K562 (cell line): ENCODE data around the gene FGD6. TPM values are rescaled to one million over a fixed set of nuclear protein-coding genes. Genes with fewer than 3 reads are reported as not detected.
A peak's percentile ranks its signal among the peaks of the same experiment; 100 is the strongest.

Experiments
- ATF1 ChIP-seq, 2 experiments: fragments of 450-650 bp in 1 of 2; IDR thresholded peaks; 2 replicates each; pipeline ENCODE4 v1.6.1; 2016; ENCODE audit warnings: missing compliant biosample characterization in 1 of 2, missing genetic modification characterization in 1 of 2
- BACH1 ChIP-seq: fragments of 200-800 bp; sonication (Bioruptor generic); IDR thresholded peaks from 2 replicates; pipeline ENCODE4 v1.6.1; 2016; ENCODE audit warnings: missing genetic modification characterization, missing compliant biosample characterization
- CSDE1 ChIP-seq, 2 experiments: fragments of 450-650 bp; IDR thresholded peaks; 2 replicates each; pipeline ENCODE4 v1.6.1; 2016; ENCODE audit warnings: mild to moderate bottlenecking in 1 of 2
- DPF2 ChIP-seq: fragments of 450-650 bp; IDR thresholded peaks from 2 replicates; pipeline ENCODE4 v1.6.1; 2016
- ETV5 ChIP-seq: sonication (generic); formaldehyde crosslinking; IDR thresholded peaks from 2 replicates; pipeline ENCODE4 v1.4.0; 2020; ENCODE audit warnings: low read depth, mild to moderate bottlenecking, missing genetic modification reagents
- FOXJ3 ChIP-seq: sonication (generic); formaldehyde crosslinking; IDR thresholded peaks from 2 replicates; pipeline ENCODE4 v1.4.0; 2020; ENCODE audit warnings: mild to moderate bottlenecking, missing genetic modification reagents
- FOXO4 ChIP-seq: fragments of 450-650 bp; formaldehyde crosslinking; IDR thresholded peaks from 2 replicates; pipeline ENCODE4 v1.4.0; 2020; ENCODE audit warnings: mild to moderate bottlenecking, moderate library complexity
- HMG20A ChIP-seq: fragments of 450-650 bp; formaldehyde crosslinking; conservative IDR thresholded peaks from 2 replicates; pipeline ENCODE4 v1.4.0; 2020; ENCODE audit warnings: mild to moderate bottlenecking, mixed read lengths
- KDM1A ChIP-seq, 2 experiments: fragments of 450-650 bp; IDR thresholded peaks; 2 replicates each; pipeline ENCODE4 v1.6.1; 2016; ENCODE audit warnings: mild to moderate bottlenecking in 2 of 2
- MAZ ChIP-seq, 2 experiments: fragments of 450-650 bp in 1 of 2; sonication (generic) in 1 of 2; formaldehyde crosslinking; IDR thresholded peaks in 1 of 2; conservative IDR thresholded peaks in 1 of 2; 2 replicates each; pipeline versions ENCODE4 v1.4.0 to v1.5.0; 2020; ENCODE audit warnings: mild to moderate bottlenecking in 1 of 2, missing genetic modification reagents in 1 of 2
- NFE2 ChIP-seq: IDR thresholded peaks from 2 replicates; pipeline ENCODE4 v1.6.1; 2014; ENCODE audit warnings: antibody characterized with exemption, low read depth
- PHF20 ChIP-seq: fragments of 450-650 bp; IDR thresholded peaks from 2 replicates; pipeline ENCODE4 v1.6.1; 2018; ENCODE audit not compliant: partially characterized antibody
- POLR2A ChIP-seq: fragments of 450-650 bp; conservative IDR thresholded peaks from 2 replicates; pipeline ENCODE4 v1.6.1; 2016
- RAD21 ChIP-seq, 2 experiments: fragments of 250-450 bp in 1 of 2; fragments of 450-650 bp in 1 of 2; sonication (Bioruptor Pico) in 1 of 2; formaldehyde crosslinking in 1 of 2; IDR thresholded peaks in 1 of 2; conservative IDR thresholded peaks in 1 of 2; 2 replicates each; pipeline versions ENCODE4 v1.4.0 to v1.8.0; 2020 to 2022; ENCODE audit warnings: mild to moderate bottlenecking in 2 of 2, moderate library complexity in 1 of 2
- RBM14 ChIP-seq: fragments of 200-400 bp; formaldehyde crosslinking; IDR thresholded peaks from 2 replicates; pipeline ENCODE4 v1.6.1; 2018; ENCODE audit warnings: low read depth, mild to moderate bottlenecking, low read length, moderate library complexity, borderline replicate concordance; ENCODE audit not compliant: insufficient read depth
- RHOXF2B ChIP-seq: fragments of 250-450 bp; sonication (Bioruptor Pico); conservative IDR thresholded peaks from 2 replicates; pipeline ENCODE4 v1.5.1; 2021
- SIRT6 ChIP-seq: IDR thresholded peaks from one replicate; pipeline ENCODE4 v1.6.1; 2012; ENCODE audit warnings: low read depth, mild to moderate bottlenecking, control low read depth, inconsistent platforms, low read length, moderate library complexity
- SMC3 ChIP-seq: conservative IDR thresholded peaks from 2 replicates; pipeline ENCODE4 v1.6.1; 2011; ENCODE audit warnings: low read depth, low read length, improper control_type of control experiment; ENCODE audit not compliant: insufficient read depth
- SPI1 ChIP-seq: IDR thresholded peaks from 2 replicates; pipeline ENCODE4 v1.6.1; 2011; ENCODE audit warnings: low read depth, low read length, control low read depth, borderline replicate concordance
- SRF ChIP-seq, 2 experiments: fragments of 250-450, 450-650 bp in 1 of 2; sonication (Bioruptor Pico) in 1 of 2; sonication (generic) in 1 of 2; formaldehyde crosslinking; IDR thresholded peaks; 2 replicates each; pipeline versions ENCODE4 v1.5.0 to v1.5.1; 2020 to 2022; ENCODE audit warnings: mild to moderate bottlenecking in 1 of 2, missing genetic modification reagents in 1 of 2
- SUPT5H ChIP-seq: fragments of 450-650 bp; IDR thresholded peaks from 2 replicates; pipeline ENCODE4 v1.6.1; 2016
- TAL1 ChIP-seq: fragments of 450-650 bp; IDR thresholded peaks from 2 replicates; pipeline ENCODE4 v1.6.1; 2016; ENCODE audit warnings: mild to moderate bottlenecking
- ZC3H4 ChIP-seq: sonication (generic); formaldehyde crosslinking; IDR thresholded peaks from 2 replicates; pipeline ENCODE4 v1.9.0; 2021; ENCODE audit warnings: missing genetic modification reagents, borderline replicate concordance
- ZNF232 ChIP-seq: sonication (generic); formaldehyde crosslinking; IDR thresholded peaks from 2 replicates; pipeline ENCODE4 v1.8.0; 2022; ENCODE audit warnings: mild to moderate bottlenecking, missing genetic modification reagents
- polyA plus RNA-seq, 8 experiments: library from polyadenylated mRNA; depleted of rRNA in 4 of 8; stranded (reverse) in 5 of 8; unstranded in 3 of 8; fragments of >200 nt; fragmentation: Nextera tagmentation in 2 of 8; fragmentation: Illumina TruSeq in 1 of 8; extraction: Ambion mirVana in 2 of 8; extraction: Trizol in 1 of 8; gene quantifications; 2 replicates each; pipeline versions ENCODE4 v1.2.1 to v1.2.3, GENCODE V29; 2011 to 2014; ENCODE audit warnings: inconsistent platforms in 1 of 8, missing spikeins in 1 of 8
- total RNA-seq, 7 experiments: library from RNA; depleted of rRNA in 6 of 7; stranded (reverse); fragments of >200 nt in 6 of 7; fragmentation: Illumina TruSeq in 2 of 7; extraction: Trizol in 2 of 7; gene quantifications; 2 replicates each; pipeline versions ENCODE4 v1.2.1 to v1.2.3, GENCODE V29; 2011 to 2021; ENCODE audit warnings: low replicate concordance in 1 of 7
- TF ChIP-seq, protein P1 (sequence below): sonication (generic); formaldehyde crosslinking; IDR thresholded peaks from 2 replicates; pipeline ENCODE4 v1.8.0; 2022; ENCODE audit warnings: mild to moderate bottlenecking, low read depth, missing genetic modification reagents
- TF ChIP-seq, protein P2 (sequence below): fragments of 250-450 bp; sonication (Bioruptor Pico); IDR thresholded peaks from 2 replicates; pipeline ENCODE4 v1.5.0; 2021
- TF ChIP-seq, protein P3 (sequence below): fragments of 450-650 bp; IDR thresholded peaks from one replicate; pipeline ENCODE4 v1.6.1; 2018; ENCODE audit warnings: mild to moderate bottlenecking, moderate library complexity; ENCODE audit not compliant: partially characterized antibody

Gene FGD6
- total and polyA plus RNA-seq, 9 of the 15 experiments (the other 6 are each of a cell fraction or from before 2014, with no cell fraction given), result 1.5 to 11.1 (median 5.8) TPM

DNA sequence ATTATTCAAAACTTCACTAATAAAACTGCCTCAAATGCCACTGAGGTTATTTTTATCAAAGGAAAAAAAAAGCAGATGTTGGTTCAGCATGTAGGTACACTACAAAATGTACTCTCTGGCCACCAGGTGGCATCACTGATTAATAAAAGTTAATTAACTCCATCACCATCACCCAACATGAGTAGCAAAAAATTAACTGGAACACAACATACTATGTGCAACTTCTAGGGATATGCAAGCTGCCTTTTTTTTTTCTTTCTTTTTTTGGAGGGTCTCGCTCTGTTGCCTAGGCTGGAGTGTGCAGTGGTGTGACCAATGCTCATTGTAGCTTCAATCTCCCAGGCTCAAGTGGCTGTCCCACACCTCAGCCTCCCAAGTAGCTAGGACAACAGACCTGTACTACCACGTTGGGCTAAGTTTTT, 100.1 kb downstream of the FGD6 start (continued):
- TF ChIP-seq RAD21 (CRISPR knock-in tag; conservative IDR thresholded peaks at IDR 0.05 in 1 of 2, IDR thresholded peaks at IDR 0.05 in 1 of 2), result peak; percentile 94 to 97
- TF ChIP-seq, protein P1, sequence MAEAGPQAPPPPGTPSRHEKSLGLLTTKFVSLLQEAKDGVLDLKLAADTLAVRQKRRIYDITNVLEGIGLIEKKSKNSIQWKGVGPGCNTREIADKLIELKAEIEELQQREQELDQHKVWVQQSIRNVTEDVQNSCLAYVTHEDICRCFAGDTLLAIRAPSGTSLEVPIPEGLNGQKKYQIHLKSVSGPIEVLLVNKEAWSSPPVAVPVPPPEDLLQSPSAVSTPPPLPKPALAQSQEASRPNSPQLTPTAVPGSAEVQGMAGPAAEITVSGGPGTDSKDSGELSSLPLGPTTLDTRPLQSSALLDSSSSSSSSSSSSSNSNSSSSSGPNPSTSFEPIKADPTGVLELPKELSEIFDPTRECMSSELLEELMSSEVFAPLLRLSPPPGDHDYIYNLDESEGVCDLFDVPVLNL (CRISPR knock-in tag), result no peak
- no peak for TF ChIP-seq KDM1A (IDR thresholded peaks at IDR 0.05)
- no peak for TF ChIP-seq SRF (CRISPR knock-in tag; IDR thresholded peaks at IDR 0.05)
- no peak for TF ChIP-seq RHOXF2B (CRISPR knock-in tag)
- peak; percentile 42; the same call in 1 of the 2 replicates for TF ChIP-seq NFE2
- no peak for TF ChIP-seq PHF20
- no peak for TF ChIP-seq POLR2A
- TF ChIP-seq, protein P2, sequence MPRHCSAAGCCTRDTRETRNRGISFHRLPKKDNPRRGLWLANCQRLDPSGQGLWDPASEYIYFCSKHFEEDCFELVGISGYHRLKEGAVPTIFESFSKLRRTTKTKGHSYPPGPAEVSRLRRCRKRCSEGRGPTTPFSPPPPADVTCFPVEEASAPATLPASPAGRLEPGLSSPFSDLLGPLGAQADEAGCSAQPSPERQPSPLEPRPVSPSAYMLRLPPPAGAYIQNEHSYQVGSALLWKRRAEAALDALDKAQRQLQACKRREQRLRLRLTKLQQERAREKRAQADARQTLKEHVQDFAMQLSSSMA (CRISPR knock-in tag), result no peak
- TF ChIP-seq ZC3H4, result no peak
- TF ChIP-seq, protein P3, sequence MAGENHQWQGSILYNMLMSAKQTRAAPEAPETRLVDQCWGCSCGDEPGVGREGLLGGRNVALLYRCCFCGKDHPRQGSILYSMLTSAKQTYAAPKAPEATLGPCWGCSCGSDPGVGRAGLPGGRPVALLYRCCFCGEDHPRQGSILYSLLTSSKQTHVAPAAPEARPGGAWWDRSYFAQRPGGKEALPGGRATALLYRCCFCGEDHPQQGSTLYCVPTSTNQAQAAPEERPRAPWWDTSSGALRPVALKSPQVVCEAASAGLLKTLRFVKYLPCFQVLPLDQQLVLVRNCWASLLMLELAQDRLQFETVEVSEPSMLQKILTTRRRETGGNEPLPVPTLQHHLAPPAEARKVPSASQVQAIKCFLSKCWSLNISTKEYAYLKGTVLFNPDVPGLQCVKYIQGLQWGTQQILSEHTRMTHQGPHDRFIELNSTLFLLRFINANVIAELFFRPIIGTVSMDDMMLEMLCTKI, result no peak
- no peak for TF ChIP-seq ETV5 (CRISPR knock-in tag)
- peak; percentile 83 for TF ChIP-seq SMC3
- TF ChIP-seq ATF1 (CRISPR knock-in tag; IDR thresholded peaks at IDR 0.05), result no peak
- no peak for TF ChIP-seq ATF1 (tag; IDR thresholded peaks at IDR 0.05)
- no peak for TF ChIP-seq CSDE1 (IDR thresholded peaks at IDR 0.05)
- TF ChIP-seq SIRT6, result no peak
- no peak for TF ChIP-seq SPI1
- TF ChIP-seq DPF2, result no peak
- no peak for TF ChIP-seq FOXJ3
- TF ChIP-seq BACH1 (tag), result no peak
- no peak for TF ChIP-seq HMG20A
- TF ChIP-seq ZNF232, result no peak
- no peak for TF ChIP-seq SUPT5H
- TF ChIP-seq RBM14, result no peak
- TF ChIP-seq FOXO4 (CRISPR knock-in tag), result no peak
- no peak for TF ChIP-seq MAZ (CRISPR knock-in tag; conservative IDR thresholded peaks at IDR 0.05 in 1 of 2, IDR thresholded peaks at IDR 0.05 in 1 of 2)
- no peak for TF ChIP-seq TAL1
